Measurements from ENCODE around the gene SLC66A2. TPM values are rescaled to one million over a fixed set of nuclear protein-coding genes. Genes with fewer than 3 reads are reported as not detected.

SLC66A2 gene
- total and polyA plus RNA-seq, 9 donors = 2.1 to 31.1 (median 27.0) TPM

DNA sequence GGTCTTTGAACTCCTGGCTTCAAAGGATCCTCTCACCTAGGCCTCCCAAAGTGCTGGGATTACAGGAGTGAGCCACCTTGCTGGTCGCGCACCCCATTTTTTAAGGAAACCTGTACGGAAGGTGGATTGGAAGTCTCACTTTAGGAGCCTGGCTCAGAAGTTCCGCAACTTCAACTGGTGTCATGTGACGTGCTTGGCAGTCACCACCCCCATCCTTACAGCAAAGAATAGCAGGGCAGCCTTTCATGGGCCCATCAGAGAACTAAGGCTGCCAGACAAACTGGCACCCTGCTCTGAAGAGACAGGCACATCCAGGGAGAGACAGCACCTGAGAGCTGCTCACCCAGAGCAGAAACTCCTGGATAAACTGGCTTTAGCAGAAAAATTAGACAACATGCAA is 3.3 kb upstream of the SLC66A2 start:
- Histone ChIP-seq H3K27ac (no peak overlapping the region), H3K9me3 (no peaks in the 10 kb centered on the region), H3K36me3 (no peaks in the 10 kb centered on the region), H3K4me3 (no peak overlapping the region), H3K4me1 (ENCODE audit: insufficient read depth) (peaks cover 8% of the 10 kb centered on the region), H3K27me3 (no peaks in the 10 kb centered on the region)
- intact Hi-C loops (cut with DNase I) = loop anchor here in 1 of 4 donors (5.0 kb wide), 1 partner anchor 83 kb away; no protein-coding TSS in a partner anchor
- WGBS, 3 donors = 88 to 93% (median 92%) methylated on average over 5 of the region's 5 CpGs
- no peak for TF ChIP-seq POLR2A (IDR thresholded peaks at IDR 0.05)
- no peak for TF ChIP-seq EP300 (IDR thresholded peaks at IDR 0.05)
- TF ChIP-seq, protein P1, sequence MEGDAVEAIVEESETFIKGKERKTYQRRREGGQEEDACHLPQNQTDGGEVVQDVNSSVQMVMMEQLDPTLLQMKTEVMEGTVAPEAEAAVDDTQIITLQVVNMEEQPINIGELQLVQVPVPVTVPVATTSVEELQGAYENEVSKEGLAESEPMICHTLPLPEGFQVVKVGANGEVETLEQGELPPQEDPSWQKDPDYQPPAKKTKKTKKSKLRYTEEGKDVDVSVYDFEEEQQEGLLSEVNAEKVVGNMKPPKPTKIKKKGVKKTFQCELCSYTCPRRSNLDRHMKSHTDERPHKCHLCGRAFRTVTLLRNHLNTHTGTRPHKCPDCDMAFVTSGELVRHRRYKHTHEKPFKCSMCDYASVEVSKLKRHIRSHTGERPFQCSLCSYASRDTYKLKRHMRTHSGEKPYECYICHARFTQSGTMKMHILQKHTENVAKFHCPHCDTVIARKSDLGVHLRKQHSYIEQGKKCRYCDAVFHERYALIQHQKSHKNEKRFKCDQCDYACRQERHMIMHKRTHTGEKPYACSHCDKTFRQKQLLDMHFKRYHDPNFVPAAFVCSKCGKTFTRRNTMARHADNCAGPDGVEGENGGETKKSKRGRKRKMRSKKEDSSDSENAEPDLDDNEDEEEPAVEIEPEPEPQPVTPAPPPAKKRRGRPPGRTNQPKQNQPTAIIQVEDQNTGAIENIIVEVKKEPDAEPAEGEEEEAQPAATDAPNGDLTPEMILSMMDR (IDR thresholded peaks at IDR 0.05) = no peak
- DNase-seq = peak in 1 of 5 donors; percentile 12

DNA sequence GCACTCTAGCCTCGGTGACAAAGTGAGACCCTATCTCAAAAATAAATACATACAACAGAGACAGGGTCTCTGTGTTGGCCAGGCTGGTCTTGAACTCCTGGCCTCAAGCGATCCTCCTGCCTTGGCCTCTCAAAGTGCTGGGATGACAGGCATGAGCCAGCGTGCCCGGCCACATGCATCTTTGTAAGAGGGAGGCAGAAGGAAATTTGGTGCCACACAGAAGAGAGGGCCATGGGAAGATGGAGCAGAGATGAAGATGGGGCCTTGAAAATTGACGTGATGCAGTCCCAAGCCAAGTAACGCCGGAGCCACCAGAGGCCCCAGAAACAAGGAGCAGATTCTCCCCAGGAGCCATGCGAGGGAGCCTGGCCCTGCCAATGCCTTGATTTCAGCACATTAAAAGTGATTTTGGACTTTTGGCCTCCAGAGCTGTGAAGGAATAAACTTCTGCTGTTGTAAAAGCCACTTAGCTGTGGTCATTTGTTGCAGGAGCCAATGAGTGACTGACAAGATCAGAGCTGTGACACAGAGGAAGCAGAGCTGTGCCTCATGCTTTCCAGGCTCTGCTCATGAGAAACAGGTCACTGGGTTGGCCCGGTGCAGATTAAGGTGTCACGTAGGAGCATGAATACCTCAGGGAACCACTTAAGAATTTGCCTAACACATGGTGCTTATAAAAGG is 2.7 kb upstream of the SLC66A2 start:
- TF ChIP-seq POLR2A (IDR thresholded peaks at IDR 0.05) (no peak), EP300 (IDR thresholded peaks at IDR 0.05) (no peak)
- TF ChIP-seq, protein P1 (IDR thresholded peaks at IDR 0.05) = no peak
- no peaks in the 10 kb centered on the region for H3K27me3 ChIP-seq
- DNase-seq = peak in 2 of 5 donors; percentile 8 to 19
- no peaks in the 10 kb centered on the region for H3K9me3 ChIP-seq
- H3K4me3 ChIP-seq = no peak overlapping the region
- WGBS, 3 donors = 81 to 91% (median 83%) methylated on average over 10 of the region's 10 CpGs
- intact Hi-C loops (cut with DNase I) = loop anchor here in 1 of 4 donors (5.0 kb wide), 1 partner anchor 83 kb away; no protein-coding TSS in a partner anchor
- H3K36me3 ChIP-seq = no peaks in the 10 kb centered on the region
- peaks cover 11% of the 10 kb centered on the region for H3K4me1 ChIP-seq (ENCODE audit: insufficient read depth)
- H3K27ac ChIP-seq = no peak overlapping the region

DNA sequence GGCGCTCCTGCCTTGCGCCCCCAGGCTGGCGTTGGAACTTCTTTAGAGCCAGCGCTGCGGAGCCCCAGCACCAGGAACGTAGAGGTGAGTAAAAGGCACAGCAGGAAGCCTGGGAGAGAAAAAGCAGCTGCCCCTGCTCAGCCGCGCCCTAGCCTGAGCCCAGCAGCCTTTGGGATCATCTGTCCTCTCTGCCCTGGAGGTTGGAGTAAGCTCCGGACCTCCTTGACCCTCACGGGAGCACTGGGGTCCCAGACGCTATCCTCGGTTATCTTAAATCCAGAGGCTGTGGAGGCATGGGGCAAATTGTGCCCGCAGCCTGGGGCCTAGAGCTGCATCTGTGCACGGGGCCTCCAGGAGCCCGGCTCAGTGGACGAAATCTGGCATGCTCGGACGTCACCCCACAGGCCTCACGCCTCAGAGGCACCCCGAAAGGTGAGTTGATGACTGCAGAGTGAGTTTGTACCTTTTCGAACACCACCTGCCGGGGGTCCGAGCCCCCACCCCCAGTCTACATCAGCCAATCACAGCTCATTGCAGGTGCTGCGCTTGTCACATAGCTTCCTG is 1.6 kb upstream of the SLC66A2 start:
- TF ChIP-seq, protein P1 (IDR thresholded peaks at IDR 0.05) = no peak
- TF ChIP-seq EP300 (IDR thresholded peaks at IDR 0.05) = no peak
- DNase-seq = peak in 3 of 5 donors; percentile 8 to 33 (median 27)
- Histone ChIP-seq H3K9me3 (no peaks in the 10 kb centered on the region), H3K4me1 (ENCODE audit: insufficient read depth) (peaks cover 13% of the 10 kb centered on the region), H3K36me3 (no peaks in the 10 kb centered on the region), H3K4me3 (no peak overlapping the region), H3K27me3 (no peaks in the 10 kb centered on the region), H3K27ac (no peak overlapping the region)
- WGBS, 3 donors = 82 to 88% (median 86%) methylated on average over 24 of the region's 24 CpGs
- intact Hi-C loops (cut with DNase I) = loop anchor here in 1 of 4 donors (5.0 kb wide), 1 partner anchor 84 kb away; no protein-coding TSS in a partner anchor

DNA sequence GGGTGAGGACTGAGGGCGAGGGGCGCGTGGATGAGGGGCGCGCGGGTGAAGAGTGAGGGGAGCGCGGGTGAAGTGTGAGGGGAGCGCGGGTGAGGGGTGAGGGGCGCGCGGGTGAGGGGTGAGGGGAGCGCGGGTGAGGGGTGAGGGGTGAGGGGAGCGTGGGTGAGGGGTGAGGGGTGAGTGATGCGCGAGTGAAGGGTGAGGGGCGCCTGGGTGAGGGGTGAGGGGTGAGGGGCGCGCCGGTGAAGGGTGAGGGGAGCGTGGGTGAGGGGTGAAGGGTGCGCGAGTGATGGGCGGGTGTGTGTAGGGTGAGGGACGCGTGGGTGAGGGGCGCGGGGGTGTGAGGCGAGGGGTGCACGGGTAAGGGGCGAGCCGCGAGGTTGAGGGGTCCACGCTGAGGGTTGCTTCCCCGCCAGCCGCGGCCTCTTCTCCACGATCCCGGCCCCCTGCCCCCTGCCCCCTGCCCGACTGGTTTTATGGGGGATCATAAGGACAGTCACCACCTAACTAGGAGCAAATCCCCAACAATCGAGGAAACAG is 1.1 kb upstream of the SLC66A2 start:
- 19 to 30% (median 24%) methylated on average over 39 to 43 of the region's 43 CpGs for WGBS, 3 donors
- peak in 2 of 5 donors; percentile 11 to 34 for DNase-seq
- Histone ChIP-seq H3K4me3 (peak overlapping the region; percentile 59), H3K4me1 (ENCODE audit: insufficient read depth) (peaks cover 13% of the 10 kb centered on the region), H3K27ac (peak overlapping the region in 1 of 2 donors; percentile 18), H3K36me3 (no peaks in the 10 kb centered on the region), H3K9me3 (no peaks in the 10 kb centered on the region), H3K27me3 (no peaks in the 10 kb centered on the region)
- intact Hi-C loops (cut with DNase I) = loop anchor here in 1 of 4 donors (5.0 kb wide), 1 partner anchor 85 kb away; no protein-coding TSS in a partner anchor
- TF ChIP-seq POLR2A (IDR thresholded peaks at IDR 0.05) = no peak
- TF ChIP-seq, protein P1 (IDR thresholded peaks at IDR 0.05) = no peak
- TF ChIP-seq EP300 (IDR thresholded peaks at IDR 0.05) = no peak
